NCI-H2171 (cell line): ENCODE results near the gene CD7.
"Not testable (repeated sequence)": the region's sequence is repeated elsewhere in the genome, so short reads cannot be mapped to it uniquely, and the experiment has no call there.

Source experiments
- DNase-seq: peaks from one replicate; lab custom pipeline; 2025; lab: John Stamatoyannopoulos, UW

Gene CD7

DNA sequence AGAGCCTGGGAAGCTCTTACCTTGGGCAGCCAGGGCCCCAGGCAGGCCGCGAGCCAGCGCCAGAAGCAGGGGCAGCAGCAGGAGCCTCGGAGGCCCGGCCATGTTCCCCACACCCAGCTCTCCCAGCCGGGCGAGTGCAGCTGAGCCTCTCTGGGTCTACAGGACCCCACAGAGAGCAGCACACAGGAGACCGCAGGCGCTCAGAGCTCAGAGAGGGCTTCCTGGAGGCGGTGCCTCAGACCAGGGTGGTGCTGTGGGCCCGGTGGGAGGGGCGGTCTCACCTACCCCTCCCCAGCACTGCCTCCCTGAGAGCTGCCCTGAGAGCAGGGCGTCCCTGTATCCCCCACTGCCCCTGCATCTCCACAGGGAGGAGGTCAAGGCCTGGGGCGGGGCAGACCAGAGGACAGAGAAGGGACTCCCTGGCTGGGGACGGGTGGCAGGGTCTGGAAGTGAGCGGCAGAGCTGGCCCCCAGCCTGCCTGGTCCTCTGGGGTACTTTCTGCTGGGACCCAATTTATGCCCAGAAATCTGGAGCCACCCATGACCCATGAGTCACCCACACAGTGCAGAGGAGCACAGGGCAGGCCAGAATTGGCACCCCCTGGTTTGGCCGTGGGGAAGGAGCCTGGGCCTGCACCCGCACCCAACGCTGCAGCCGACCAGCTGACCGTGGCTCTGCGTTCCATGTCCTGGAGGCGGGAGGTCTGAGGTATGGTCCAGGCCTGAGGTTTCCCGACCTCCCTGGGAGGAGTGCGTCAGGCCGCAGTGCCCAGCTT, at the start of gene CD7:
Gene CD7, minus strand, starts transcription at position 215 of the 775 bp plus-strand sequence. Its CDS starts 113 bp downstream, at position 102.
- no peak for DNase-seq

DNA sequence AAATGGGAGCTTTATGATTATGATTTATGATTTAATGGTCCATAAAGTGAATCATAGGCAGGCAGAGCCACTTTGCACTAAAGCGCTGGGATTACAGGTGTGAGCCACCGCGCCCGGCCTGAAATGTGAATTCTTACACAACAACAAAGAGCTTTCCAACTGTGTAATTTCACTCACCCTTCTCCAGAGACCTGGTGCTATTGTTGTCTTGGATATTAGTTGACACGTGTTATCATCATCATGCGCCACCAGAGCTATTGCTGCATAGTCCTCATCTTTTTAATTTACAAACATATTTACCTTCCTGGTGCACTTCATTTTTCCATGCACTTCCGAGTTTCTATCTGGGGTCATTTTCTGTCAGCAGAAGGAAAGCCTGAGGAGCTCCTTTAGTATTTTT, 49.3 kb upstream of the CD7 start:
- DNase-seq: no peak

DNA sequence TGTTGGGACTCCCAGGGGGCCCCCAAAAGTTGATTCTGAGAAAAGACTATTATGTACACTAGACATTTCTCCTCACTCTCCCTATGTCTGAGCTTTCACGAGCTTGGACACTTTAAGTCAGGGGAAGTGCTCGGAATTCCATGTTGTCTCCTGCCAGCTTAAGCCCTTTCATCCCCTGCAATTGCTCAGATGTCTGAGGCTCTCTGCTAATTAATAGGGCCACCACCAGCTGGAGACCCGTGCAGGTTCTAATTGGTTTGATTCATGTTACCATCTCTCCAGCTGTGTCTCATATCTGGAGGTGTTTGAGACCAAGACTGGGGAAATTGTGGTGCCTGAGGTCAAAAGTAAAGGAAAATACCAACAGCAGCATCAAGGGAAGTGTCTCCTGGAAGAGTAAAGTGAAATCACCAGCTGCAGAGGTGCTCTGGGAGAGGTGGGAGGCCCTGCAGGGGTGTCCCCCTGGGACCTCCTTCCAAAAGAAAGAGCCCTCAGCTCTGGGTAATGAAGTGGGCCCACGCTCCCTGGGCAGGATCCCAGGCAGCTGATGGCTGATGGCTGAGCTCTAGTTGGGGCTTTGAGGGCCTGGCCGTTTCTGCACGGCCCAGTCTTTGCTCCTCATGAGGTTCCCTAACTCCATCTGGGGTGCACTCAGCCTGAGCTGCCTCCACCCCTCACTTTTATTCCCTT, 48.3 kb upstream of the CD7 start:
- peak; percentile 35 for DNase-seq

DNA sequence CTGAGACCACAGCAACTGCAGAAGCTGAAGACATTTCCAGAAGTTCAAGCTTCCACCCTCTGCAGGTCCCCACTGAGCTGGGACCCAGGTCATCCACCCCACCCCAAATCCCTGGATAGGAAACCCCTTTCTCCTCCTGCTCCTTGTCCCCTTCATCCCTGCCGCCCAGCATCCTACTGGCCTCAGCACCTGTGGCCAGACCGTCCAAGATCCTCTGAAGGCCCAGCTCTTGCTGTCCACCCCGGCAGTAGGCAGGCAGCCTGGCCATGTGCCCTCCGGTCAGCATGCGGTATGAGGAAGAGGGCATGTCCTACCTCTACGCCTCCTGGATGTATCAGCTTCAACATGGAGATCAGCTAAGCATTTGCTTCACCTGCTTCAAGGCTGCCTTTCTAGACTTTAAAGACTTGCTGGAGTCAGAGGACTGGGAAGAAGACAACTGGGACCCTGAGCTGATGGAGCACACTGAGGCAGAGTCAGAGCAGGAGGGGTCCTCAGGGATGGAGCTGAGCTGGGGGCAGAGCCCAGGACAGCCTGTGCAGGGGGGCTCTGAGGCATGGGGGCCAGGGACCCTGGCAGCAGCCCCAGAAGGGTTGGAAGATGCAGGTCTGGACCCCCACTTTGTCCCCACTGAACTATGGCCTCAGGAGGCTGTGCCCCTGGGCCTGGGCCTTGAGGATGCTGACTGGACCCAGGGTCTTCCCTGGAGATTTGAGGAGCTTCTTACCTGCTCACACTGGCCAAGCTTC, 44.7 kb upstream of the CD7 start:
- DNase-seq: no peak

DNA sequence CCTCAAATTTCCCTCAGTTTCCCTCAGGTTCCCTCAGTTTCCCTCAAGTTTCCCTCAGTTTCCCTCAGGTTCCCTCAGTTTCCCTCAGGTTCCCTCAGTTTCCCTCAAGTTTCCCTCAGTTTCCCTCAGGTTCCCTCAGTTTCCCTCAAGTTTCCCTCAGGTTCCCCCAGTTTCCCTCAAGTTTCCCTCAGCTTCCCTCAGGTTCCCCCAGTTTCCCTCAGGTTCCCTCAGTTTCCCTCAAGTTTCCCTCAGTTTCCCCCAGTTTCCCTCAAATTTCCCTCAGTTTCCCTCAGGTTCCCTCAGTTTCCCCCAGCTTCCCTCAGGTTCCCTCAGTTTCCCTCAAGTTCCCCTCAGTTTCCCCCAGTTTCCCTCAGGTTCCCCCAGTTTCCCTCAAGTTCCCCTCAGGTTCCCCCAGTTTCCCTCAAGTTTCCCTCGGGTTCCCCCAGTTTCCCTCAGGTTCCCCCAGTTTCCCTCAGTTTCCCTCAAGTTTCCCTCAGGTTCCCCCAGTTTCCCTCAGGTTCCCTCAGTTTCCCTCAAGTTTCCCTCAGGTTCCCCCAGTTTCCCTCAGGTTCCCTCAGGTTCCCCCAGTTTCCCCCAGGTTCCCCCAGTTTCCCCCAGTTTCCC, 42.2 kb upstream of the CD7 start:
- DNase-seq: not testable (repeated sequence)

DNA sequence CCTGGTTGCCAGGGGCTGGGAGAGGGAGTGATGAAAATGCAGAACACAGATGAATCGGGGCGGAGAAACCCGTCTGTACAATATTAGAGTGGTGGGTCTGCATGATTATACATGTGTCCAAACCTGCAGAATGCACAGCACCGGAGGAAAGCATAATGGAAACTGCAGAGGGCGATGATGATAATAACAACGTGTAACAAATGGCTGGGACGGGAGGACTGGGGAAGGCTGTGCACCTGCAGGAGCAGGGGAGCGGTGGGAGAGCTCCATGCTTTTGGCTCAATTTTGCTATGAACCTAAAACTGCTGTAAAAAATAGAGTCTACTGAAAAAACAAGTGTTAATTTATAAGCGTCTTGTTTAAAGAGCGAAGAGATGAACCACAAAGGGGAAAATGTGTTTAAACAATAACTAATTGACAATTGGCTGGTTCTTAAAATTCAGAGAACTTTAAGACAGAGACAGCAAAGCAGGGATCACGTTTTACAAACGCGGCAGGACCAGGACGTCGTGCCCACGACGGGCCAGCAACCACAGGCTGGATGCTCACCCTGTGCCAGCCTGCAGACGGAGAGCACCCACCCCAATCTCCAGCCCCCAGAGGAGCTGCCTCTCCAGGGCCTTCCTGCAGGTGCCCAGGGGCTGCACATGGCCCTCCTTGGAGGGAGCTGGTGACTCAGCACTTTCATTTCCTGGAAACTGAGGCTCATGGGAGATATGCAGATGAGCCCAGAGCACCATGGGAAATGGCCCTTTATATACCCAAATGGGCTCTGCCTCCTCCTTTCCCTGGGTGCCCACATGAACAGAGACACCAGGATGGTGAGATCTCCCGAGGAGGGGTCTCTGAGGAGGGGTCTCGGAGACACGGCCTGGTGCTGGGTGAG, 41.3 kb upstream of the CD7 start, which contains the start of gene TEX19:
Gene TEX19, plus strand, starts transcription at position 783 of the 886 bp plus-strand sequence. CDS start 2,904 bp downstream, outside the sequence.
- peak; percentile 18 for DNase-seq

DNA sequence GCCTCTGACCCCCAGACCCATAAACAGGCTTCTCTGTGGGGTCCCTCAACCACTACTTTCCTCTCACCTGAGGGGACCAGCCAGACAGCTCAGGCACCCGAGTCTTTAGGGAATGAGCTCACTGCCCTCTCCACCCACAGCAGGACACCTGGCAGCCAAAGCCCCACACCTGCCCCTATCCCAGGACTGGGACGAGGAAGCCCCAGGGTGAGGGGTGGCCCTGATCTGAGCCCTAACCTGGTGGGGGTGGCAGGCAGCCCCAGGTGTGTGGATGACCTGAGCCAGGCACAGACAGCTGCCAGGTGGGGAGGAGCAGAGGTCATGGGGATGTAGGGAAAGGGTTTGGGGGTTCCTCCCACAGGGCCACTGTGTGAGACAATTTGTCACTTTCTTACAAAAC, 40.0 kb upstream of the CD7 start:
- no peak for DNase-seq

DNA sequence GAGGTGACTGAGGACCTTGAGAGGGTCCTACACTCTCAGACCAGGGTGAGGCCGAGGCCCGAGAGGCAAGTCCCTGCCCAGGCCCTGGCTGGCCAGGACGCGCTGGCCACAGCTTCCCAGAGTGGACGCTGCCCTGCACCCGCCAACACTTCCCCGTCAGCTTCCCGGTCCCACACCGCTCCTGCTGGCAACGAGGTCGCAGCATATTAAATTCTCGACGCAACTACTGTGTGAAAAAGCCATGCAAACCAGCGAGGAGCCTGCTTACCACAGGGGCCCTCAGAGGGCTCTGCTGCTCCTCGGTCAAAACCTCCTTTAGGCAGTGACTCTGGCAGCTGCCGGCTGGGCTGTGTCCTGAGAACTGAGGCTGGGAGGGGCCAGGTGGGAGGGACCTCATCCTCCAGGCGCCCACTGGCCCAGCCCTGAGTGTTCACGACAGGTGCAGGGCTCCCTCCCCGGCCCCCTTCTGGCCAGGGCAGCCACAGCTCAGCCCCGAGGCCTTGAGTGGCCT, 39.5 kb upstream of the CD7 start:
- no peak for DNase-seq

DNA sequence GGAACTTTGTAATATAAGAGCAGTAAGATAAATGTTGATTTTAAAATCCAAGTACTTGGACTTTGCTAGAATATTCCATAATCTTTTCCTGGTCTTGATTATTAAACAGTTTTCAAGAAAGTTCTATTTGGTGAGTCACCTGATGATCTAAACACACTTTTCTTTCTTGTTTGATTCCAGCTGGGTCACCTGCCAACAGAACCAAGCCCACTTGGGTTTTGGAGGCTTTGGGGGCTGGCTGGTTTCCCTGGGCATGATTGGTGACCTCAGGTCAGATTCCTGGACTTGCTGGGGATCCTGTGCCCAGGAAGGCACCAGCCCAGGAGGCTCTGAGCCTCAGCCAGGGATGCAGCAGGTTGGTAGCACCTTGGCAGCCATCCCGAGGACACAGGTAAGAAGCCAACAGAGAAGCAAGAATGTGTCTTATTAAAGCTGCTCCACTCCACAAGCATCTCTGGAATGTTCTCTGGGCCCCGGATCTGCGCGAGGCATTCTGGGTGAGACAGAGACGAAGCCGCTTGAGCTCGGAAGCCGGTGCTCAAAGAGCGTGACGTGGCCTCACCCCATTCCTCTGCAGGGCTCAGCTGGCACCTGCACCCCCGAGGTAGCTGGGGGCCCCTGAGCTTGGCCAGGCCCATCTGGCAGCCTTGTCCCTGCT, 38.5 kb upstream of the CD7 start:
- DNase-seq: no peak

DNA sequence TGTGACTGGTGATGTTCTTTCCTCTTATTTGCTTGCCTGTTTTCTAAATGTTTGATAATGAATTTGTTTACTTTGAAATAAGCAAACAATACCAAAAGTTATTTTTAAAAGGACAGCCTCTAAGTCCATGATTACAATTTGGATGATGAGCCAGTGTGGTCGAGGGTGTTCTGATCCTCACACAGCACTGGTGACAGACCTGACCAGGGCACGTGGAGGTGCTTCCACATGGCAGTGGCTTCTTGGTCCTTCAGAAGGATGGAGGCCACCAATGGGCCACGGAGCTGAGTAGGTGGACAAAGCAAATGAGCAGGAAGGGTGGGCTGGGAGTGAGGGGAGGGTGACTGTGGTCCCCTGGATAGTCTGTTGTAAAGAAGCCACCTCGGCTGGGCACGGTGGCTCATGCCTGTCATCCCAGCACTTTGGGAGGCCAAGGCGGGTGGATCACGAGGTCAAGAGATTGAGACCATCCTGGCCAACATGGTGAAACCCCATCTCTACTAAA, 37.4 kb upstream of the CD7 start:
- DNase-seq: no peak

DNA sequence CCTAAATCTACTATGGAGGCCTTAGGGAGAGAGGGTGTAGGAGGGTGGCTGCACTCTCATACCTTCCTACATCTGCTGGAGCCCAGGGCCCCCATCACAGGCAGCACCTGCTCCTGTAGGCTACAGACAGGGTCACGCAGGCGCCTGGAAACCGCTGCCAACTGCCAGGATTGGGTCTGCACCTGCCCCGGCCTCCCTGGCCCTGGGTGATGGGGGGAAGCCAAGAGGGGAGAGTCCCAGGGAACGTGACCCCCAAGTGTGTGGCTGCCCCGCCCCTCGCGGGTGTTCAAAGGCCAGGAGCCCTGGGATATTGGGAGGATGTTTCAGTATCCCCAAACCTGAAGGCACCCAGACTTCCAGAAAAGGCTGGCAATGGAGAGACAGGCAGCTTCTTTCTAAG, 36.1 kb upstream of the CD7 start:
- DNase-seq: no peak

DNA sequence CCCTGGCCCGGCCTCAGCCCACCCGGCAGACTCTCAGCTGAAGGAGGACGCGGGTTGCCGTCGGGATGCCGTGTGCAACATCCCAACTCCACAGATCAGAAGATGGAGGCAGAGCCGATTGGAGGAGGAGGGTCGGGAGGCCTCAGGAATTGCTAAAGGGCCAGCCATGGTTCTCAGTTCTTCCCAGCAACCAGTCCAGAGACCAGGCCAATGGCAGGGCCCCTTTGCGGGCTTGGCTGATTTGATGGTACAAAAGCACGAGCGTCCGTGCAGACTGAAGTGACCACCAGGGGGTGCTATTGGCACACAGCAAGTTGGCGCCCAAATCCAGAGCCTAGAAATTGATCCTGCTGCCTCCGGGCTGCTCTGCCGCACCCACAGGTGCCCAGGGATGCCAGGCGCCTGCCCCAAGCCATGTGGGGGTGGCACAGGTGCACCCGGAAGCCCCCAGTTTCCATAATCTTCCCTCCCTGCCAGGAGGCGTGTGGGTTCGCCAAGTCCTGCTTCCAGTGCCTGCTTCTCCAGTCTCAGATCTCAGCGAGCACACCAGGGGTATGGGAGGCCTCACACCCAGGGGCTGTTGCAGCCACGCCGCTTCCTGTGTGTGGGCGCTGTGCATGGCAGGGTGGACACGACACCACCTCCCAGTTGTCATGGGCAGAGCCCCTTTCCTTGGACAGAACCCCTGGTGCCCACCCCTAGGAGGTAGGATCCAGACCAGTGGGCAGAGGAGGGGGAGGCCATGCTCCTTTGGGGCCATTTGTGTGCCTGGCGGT, 34.5 kb upstream of the CD7 start:
- DNase-seq: peak; percentile 69

DNA sequence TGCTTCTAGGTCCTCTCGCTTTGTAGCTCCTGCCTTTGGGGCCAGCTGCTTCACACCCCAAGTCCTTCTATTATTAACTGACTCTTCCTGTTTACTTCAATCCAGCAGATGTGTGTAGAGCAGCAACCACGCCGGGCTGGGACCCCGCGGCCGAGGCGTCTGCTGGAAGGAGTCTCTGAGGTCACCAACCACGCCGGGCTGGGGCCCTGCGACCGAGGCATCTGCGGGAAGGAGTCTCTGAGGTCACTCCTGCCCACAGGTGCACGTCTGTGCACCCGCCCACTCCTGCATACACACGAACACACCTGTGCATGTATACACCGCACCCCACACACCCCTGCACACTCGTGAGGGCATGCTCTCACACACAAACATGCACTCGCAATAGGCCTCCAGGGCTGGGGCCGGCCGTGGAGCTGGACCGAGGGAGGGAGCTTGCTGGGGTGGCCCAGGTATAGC, 33.9 kb upstream of the CD7 start:
- no peak for DNase-seq

DNA sequence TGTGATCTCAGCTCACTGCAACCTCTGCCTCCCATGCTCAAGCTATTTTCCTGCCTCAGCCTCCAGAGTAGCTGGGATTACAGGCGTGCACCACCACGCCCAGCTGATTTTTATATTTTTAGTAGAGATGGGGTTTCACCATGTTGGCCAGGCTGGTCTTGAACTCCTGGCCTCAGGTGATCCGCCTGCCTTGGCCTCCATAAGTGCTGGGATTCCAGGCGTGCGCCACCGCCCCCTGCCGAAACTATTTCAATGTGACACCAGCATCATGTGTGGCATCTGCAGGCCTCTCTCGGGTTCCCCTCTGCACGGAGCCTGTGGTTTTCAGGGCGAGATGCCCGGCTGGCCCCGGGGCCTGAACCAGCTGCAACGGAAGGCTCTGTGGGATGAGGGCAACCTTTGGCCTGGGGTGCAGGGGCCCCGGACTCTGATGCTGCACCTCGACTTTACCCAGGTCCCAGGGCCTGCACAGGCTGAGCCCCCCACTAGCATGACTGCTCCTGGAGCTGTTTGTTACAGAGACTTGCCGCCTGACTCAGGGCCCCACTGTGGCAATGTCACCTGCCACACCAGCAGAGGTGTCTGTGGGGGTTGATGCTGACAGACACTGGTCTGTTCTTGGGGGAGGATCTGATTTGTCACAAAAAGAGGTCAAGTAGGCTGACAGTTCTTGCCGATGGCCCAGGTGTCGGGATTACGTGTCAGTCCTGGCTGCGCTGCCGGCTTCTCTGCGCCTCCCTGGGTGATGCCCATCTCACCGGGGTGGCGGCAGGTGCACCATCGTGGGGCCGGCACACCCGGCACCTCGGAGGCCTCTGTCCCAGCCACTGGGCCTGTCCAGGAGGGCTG, 33.0 kb upstream of the CD7 start:
- no peak for DNase-seq

DNA sequence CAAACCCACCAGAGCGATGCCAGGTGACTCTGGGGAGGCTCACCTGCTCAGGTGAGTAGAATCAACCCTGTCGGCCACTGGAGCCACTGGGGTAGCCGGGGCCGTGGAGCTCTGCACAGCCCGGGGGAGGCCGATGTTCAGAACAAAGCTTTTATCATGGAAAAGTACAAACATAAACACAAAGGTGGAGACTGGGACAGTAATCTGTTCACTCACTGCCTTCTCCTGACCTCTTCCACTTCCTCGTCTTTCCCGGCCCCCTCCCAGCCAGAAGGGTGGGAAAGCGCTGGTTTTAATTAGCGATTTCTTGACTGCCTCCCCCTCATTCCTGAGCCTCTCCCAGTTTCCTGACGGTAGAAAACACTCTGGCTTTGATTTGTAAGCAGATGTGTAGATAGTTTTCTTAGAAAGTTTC, 31.9 kb upstream of the CD7 start:
- DNase-seq: no peak

DNA sequence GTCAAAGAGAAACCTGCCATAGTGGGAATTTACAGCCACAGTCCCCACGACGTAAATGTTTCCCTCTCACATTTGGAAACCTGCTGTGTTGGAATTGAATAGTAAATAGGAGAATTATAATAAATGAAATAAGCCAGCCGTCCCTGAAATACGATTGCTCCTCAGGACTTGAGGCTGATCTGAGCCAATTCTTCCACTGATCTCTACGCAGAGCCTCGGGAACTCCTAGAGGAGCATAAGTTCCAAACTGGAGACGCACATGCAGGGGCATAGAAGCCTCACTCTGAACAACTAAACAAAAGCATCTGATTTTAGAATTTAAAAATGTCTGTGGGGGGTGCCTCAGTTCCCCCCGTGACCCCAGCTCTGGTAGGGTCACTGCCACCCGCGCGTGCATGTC, 31.5 kb upstream of the CD7 start:
- no peak for DNase-seq

DNA sequence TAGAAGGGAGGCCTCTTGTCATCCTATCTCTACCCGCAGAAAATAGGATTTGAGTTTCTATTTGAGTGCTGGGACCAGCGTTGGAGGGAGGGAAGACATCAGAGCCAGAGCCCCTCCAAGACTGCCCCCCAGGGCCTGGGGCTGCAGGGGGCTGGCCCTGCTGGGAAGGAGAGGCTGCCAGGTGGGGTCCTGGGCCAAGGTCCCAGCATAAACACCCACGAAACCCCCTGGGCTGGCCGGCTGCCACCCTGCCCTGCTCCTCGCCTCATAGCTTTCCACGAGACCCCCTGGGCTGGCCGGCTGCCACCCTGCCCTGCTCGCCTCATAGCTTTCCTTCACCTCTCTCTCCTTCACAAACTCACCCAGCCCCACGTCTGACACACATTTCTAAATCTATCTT, 31.0 kb upstream of the CD7 start:
- DNase-seq: no peak

DNA sequence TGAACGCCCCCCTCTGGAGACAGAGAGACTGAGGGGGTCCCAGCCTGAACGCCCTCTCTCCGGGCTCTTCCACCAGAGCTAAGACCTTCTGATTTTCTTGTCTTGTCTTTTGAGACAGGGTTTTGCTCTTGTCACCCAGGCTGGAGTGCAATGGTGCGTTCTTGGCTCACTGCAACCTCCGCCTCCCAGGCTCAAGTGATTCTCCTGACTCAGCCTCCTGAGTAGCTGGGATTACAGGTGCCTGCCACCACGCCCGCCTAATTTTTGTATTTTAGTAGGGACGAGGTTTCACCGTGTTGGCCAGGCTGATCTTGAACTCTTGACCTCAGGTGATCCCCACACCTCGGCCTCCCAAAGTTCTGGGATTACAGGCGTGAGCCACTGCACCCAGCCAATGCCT, 30.6 kb upstream of the CD7 start:
- DNase-seq: not testable (repeated sequence)
